Measurements from ENCODE around the gene MZT2B. TPM values are rescaled to one million over a fixed set of nuclear protein-coding genes. Genes with fewer than 3 reads are reported as not detected.
"Not testable (repeated sequence)": the region's sequence is repeated elsewhere in the genome, so short reads cannot be mapped to it uniquely, and the experiment has no call there.

The MZT2B gene
- total and polyA plus RNA-seq, 4 experiments from 2014 or later, result 184 to 207 (median 202) TPM

DNA sequence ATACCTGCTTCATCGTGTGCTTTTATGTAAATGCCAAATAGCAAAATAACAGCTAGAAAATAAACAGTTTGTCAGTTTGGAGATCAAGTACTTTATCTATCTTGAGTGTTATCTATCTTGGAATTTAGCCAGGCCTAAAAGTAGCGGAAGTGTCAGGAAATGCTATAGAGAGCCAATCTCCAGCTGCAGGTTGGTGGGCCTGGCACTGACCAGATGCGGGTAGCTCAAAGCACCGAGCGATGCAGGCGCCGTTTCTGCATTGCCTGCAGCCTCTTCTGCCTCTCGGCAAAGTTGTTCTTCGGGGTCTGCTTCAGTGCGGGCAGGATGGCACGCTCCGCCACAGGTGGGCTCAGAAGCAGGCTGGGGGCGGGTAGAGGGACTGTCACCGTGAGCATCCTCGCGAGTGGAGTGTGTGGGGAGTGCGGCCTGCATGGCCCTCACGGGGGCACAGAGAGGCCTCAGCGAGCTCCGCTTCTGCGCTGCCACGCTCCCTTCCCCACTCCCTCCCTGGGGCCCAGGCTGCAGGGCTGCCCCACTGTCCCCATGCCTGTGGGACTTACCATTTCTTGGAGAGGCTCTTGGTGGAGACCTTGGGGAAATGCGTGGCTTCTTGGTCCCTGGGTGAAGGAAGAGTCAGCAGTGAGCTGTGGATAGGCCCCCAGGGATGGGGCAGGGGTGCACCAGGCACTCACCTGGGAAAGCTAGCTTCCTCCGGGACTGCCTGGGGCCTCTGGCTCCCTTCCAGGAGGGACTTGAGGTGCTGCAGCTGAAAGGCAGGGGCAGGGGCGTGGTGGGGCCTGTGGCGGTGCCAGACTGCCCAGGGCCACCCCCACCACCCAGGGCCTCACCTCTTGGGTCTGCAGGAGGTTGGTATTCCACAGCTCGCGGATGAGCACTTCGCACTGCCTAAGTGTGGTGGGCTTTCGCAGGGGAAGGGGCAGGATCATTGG lies 42.5 kb upstream of the MZT2B start:
- H3K9me3 Mint-ChIP-seq; H3K36me3 Mint-ChIP-seq; H3K9me3 ChIP-seq (ENCODE audit: control insufficient read depth in 1 of 2, low read length in 2 of 2); CTCF ChIA-PET (ENCODE audit: partially characterized antibody); H3K27ac Mint-ChIP-seq; POLR2A ChIA-PET (ENCODE audit: partially characterized antibody); H3K27ac ChIP-seq (ENCODE audit: low read depth, low read length); H3K4me3 ChIP-seq (ENCODE audit: low read length in 2 of 2); H3K4me1 ChIP-seq (ENCODE audit: insufficient read depth, low read length); H3K36me3 ChIP-seq (ENCODE audit: insufficient read depth, low read length); H3K4me1 Mint-ChIP-seq; H3K4me3 Mint-ChIP-seq; H3K27me3 ChIP-seq (ENCODE audit: insufficient read depth, low read length); H3K27me3 Mint-ChIP-seq; DNase-seq: not testable (repeated sequence)
- intact Hi-C loops (cut with micrococcal nuclease), result loop anchor here (10.0 kb wide), 1 partner anchor 205 kb away; the partner anchor contains the start of gene IMP4

DNA sequence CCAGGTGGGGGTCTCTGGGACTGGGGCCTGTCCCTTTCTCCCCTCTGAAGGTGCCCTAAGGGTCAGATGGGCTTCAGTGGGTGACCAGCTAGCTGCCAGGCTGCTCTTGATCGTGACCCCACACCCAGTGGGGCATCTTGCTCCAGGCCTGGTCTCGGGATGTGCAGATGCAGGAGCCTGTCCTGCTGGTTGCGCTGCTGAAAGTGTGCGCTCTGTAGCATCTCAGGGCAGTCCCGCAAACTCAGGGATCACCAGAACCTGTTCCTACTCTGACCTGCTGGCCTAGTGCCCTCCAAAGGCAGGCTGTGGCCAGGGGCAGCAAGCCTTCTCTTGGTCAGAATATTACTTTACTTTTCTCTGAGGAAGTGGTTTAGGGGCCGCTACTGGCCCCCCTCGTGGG lies 41.5 kb upstream of the MZT2B start:
- DNase-seq; POLR2A ChIA-PET (ENCODE audit: partially characterized antibody); H3K27ac ChIP-seq (ENCODE audit: low read depth, low read length); H3K9me3 Mint-ChIP-seq; H3K9me3 ChIP-seq (ENCODE audit: control insufficient read depth in 1 of 2, low read length in 2 of 2); CTCF ChIA-PET (ENCODE audit: partially characterized antibody); H3K27me3 ChIP-seq (ENCODE audit: insufficient read depth, low read length); H3K4me3 ChIP-seq (ENCODE audit: low read length in 2 of 2); H3K36me3 Mint-ChIP-seq; H3K36me3 ChIP-seq (ENCODE audit: insufficient read depth, low read length); H3K4me1 ChIP-seq (ENCODE audit: insufficient read depth, low read length); H3K4me3 Mint-ChIP-seq; H3K27me3 Mint-ChIP-seq; H3K27ac Mint-ChIP-seq: not testable (repeated sequence)
- intact Hi-C loops (cut with micrococcal nuclease), result loop anchor here (10.0 kb wide), 1 partner anchor 204 kb away; the partner anchor contains the start of gene IMP4
- H3K4me1 Mint-ChIP-seq, result peaks cover 0 to 11% (median 3%) of the 10 kb centered on the region in 4 donors

DNA sequence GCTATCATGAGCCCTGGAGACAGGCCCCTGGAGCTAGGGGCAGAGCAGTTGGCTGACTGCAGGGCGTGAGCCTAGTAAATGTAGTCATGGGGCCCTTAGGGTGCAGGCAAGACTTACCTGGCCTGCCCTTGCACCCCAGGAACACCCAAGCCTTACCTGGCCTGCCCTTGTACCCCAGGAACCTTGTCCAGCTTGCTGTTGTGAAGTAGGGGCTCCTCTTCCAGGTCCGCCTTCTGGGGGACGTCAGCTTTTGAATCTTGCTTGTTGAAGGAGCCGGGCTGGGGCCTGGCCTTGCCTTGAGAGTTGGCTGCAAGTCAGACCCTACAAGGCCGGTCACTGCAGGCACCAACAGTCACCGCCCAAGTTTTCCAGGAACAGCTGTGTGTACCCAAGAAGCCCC lies 41.1 kb upstream of the MZT2B start:
- H3K36me3 Mint-ChIP-seq; H3K9me3 ChIP-seq (ENCODE audit: control insufficient read depth in 1 of 2, low read length in 2 of 2); H3K9me3 Mint-ChIP-seq; POLR2A ChIA-PET (ENCODE audit: partially characterized antibody); H3K36me3 ChIP-seq (ENCODE audit: insufficient read depth, low read length); H3K27me3 ChIP-seq (ENCODE audit: insufficient read depth, low read length); H3K27ac Mint-ChIP-seq; H3K4me3 ChIP-seq (ENCODE audit: low read length in 2 of 2); DNase-seq; H3K4me1 ChIP-seq (ENCODE audit: insufficient read depth, low read length); H3K4me3 Mint-ChIP-seq; H3K27me3 Mint-ChIP-seq; H3K27ac ChIP-seq (ENCODE audit: low read depth, low read length); CTCF ChIA-PET (ENCODE audit: partially characterized antibody): not testable (repeated sequence)
- H3K4me1 Mint-ChIP-seq, result peaks cover 0 to 11% (median 3%) of the 10 kb centered on the region in 4 donors
- intact Hi-C loops (cut with micrococcal nuclease), result loop anchor here (10.0 kb wide), 1 partner anchor 204 kb away; the partner anchor contains the start of gene IMP4

DNA sequence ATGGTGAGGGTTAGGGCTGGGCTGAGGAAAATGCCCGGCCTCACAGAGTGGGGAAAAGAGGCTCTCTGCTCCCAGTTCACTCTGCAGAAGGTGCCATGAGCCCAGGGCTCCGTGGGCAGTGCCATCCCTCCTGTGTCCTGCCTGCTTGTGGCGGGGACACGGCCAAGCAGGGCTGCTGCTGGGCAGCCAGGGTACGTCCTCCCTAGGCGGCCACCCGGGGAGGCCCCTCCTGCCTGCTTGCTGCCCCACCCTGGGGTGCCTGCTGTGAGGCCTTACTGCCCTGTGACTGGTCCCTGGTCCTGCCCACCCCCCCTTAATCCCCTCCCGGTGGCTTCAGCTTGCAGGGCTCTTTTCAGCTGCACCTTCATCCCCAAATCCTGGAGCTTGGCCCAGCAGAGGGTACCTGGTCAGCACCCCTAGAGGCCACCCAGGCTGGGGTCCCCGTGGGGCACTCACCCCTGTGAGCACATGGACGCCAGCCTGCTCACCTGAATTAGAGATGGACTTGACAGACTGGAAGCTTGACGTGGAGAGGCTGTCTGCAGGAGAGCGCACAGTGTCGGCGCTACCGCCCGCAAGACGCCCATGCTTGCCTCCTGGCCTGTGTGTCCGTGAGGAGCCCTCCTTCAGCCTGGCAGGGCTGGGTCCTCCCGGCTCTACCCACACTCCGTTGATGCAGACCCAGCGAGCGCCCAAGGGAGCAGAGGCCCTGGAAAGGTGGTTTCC lies 40.3 kb upstream of the MZT2B start:
- H3K27ac Mint-ChIP-seq; H3K9me3 ChIP-seq (ENCODE audit: control insufficient read depth in 1 of 2, low read length in 2 of 2); CTCF ChIA-PET (ENCODE audit: partially characterized antibody); H3K36me3 ChIP-seq (ENCODE audit: insufficient read depth, low read length); POLR2A ChIA-PET (ENCODE audit: partially characterized antibody); DNase-seq; H3K27ac ChIP-seq (ENCODE audit: low read depth, low read length); H3K4me3 Mint-ChIP-seq; H3K4me1 ChIP-seq (ENCODE audit: insufficient read depth, low read length); H3K9me3 Mint-ChIP-seq; H3K36me3 Mint-ChIP-seq; H3K27me3 ChIP-seq (ENCODE audit: insufficient read depth, low read length); H3K27me3 Mint-ChIP-seq; H3K4me3 ChIP-seq (ENCODE audit: low read length in 2 of 2): not testable (repeated sequence)
- intact Hi-C loops (cut with micrococcal nuclease), result loop anchor here (10.0 kb wide), 1 partner anchor 203 kb away; the partner anchor contains the start of gene IMP4
- H3K4me1 Mint-ChIP-seq, result peaks cover 0 to 11% (median 3%) of the 10 kb centered on the region in 4 donors

DNA sequence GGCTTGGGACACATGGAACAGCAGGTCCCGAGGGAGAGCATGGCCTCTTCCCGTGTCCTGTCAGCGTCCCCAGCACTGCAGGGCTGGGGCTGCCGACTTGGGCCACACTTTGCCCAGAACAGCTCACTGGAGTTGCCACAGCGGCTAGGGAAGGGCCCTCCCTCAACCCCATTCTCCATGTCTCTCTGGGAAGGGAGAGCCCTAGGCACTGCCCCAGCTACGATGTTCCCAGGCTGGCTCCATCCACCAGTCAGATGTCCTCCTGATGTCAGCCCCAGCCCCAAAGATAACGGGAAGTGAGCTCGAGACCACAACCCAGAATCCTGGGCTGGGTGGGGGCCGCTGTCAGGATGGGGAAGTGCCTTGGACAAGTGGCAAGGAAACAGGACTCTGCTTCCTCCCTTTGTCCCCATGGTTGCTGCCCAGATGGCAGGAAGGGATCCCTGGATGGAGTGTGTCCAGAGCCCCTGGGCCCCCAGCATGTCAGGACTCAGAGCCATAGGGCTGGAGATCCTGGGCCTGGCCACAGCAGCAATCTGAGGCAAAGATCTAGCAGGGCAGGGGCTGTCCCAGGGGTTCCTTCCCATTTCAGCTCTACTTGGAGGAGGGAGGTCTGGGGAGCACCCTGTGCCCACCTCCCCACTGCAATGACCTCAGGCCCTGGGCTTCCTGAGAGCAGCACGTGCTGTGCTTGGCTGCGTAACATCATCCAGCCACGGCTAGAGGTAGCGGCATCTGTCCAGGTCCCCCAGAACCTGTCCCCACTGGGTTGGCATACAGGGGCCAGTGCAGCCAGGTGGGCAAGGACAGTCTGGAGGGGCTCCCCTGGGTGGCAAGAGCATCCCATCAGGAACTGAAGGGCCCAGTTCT lies 39.4 kb upstream of the MZT2B start:
- H3K27me3 Mint-ChIP-seq; H3K4me3 ChIP-seq (ENCODE audit: low read length in 2 of 2); H3K9me3 Mint-ChIP-seq; H3K27me3 ChIP-seq (ENCODE audit: insufficient read depth, low read length); H3K4me1 ChIP-seq (ENCODE audit: insufficient read depth, low read length); DNase-seq; H3K9me3 ChIP-seq (ENCODE audit: control insufficient read depth in 1 of 2, low read length in 2 of 2); H3K36me3 Mint-ChIP-seq; CTCF ChIA-PET (ENCODE audit: partially characterized antibody); H3K27ac ChIP-seq (ENCODE audit: low read depth, low read length); H3K27ac Mint-ChIP-seq; POLR2A ChIA-PET (ENCODE audit: partially characterized antibody); H3K36me3 ChIP-seq (ENCODE audit: insufficient read depth, low read length): not testable (repeated sequence)
- H3K4me3 Mint-ChIP-seq, result peak overlapping the region in 6 of 8 donors; percentile 25 to 84 (median 70)
- peaks cover 0 to 11% (median 3%) of the 10 kb centered on the region in 4 donors for H3K4me1 Mint-ChIP-seq
- intact Hi-C loops (cut with micrococcal nuclease), result loop anchor here (10.0 kb wide), 1 partner anchor 202 kb away; the partner anchor contains the start of gene IMP4

DNA sequence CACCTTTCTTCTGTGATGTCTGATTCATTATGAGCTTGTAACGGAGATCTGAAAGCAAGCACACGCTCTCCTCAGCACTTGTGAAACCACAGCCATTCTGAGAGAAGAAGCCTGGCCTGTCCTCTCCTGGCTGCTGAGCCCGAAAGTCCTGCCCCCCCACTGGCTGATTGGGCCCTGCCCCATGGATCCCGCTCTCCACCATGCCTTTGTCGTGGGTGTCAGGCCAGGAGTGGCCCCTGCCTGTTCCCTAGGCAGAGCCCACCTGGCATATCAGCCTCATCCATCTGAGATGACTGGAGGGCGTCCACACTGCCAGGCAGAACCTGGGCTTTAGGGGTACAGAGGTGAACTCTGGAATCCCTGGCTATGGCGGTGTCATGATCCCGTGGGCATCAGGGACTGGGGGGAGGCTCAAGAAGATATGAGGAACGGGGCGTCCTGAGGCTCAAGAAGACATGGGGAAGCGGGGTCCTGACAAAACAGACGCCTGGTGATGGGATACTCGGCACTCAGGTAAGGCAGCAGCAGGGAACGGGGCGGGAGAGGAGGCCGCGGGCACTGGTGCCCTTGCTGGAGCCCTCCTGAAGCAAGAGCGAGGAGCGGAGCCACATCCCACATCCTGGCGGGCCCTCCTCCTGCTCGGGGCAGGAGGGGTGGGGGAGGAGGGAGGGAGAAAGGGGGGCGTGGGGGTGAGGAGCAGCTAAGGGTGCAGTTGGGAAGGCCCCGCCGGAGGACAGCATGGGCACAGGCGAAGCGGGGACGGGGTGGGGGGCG lies 38.6 kb upstream of the MZT2B start:
- intact Hi-C loops (cut with micrococcal nuclease), result loop anchor here (2.0 to 10.0 kb wide), 2 partner anchors 37 to 201 kb away; partner anchors contain the start of genes IMP4 and SMPD4
- DNase-seq; H3K27me3 ChIP-seq (ENCODE audit: insufficient read depth, low read length); POLR2A ChIA-PET (ENCODE audit: partially characterized antibody); H3K36me3 Mint-ChIP-seq; H3K36me3 ChIP-seq (ENCODE audit: insufficient read depth, low read length); H3K9me3 ChIP-seq (ENCODE audit: control insufficient read depth in 1 of 2, low read length in 2 of 2); H3K27me3 Mint-ChIP-seq; H3K4me1 ChIP-seq (ENCODE audit: insufficient read depth, low read length); H3K4me3 ChIP-seq (ENCODE audit: low read length in 2 of 2); H3K27ac Mint-ChIP-seq; CTCF ChIA-PET (ENCODE audit: partially characterized antibody); H3K27ac ChIP-seq (ENCODE audit: low read depth, low read length); H3K9me3 Mint-ChIP-seq: not testable (repeated sequence)
- Mint-ChIP-seq H3K4me3 (peak overlapping the region; percentile 38 to 88 (median 80)), H3K4me1 (peaks cover 0 to 11% (median 3%) of the 10 kb centered on the region in 4 donors)

All from CD4-positive, alpha-beta memory T cell (primary cell).